ENCODE measurements around the gene TSPAN18. TPM values are rescaled to one million over a fixed set of nuclear protein-coding genes. Genes with fewer than 3 reads are reported as not detected.

TSPAN18 gene
- total RNA-seq, 2 experiments from 2014 or later = 7.3 to 8.4 TPM

DNA sequence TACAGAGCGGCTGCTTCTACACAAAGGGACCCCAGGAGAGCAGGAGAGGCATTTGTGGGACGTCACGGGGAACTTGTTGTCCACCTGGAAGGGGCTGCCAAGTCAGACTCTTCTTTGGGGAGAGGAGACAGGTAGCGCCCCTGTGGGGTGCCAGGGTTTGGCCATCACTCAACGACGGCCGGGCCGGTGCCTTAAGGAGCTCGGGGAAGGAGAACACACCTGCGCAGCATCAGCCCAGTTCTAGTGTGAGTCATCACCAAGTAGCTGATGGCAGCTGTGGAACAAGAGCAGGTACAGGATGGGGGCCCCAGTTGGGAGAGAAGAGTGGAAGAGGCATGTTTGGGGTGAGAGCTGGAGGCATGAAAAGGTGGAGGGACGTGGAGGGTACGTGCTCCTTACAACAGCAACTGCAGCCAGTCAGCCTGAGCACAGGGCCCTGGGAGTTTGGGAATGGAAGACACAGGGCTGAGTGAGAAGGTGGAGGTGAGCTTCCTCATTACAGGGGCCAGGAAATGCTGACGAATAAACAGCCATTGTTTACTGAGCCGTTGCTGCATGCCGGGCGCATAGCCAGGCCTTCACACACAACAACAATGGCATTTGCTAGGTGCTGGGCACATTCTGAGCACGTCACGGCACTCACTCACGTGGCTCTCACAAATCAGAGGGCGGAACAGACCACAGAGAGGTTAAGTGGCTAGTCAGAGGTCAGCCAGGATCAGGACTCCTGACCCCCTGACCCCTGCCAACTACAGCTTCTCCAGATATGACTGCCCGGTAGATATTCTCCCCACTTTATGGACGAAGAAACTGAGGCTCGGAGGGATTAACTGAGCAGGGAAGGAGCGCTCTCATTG is 253.0 kb downstream of the TSPAN18 start:
- H3K27ac Mint-ChIP-seq = no peak overlapping the region
- intact Hi-C loops (cut with micrococcal nuclease) = loop anchor here (5.0 kb wide), 1 partner anchor 42 kb away; no protein-coding TSS in a partner anchor
- no peaks in the 10 kb centered on the region for H3K36me3 Mint-ChIP-seq (ENCODE audit: low read depth)
- CTCF ChIA-PET = interaction anchor here (1.6 to 5.1 kb wide), 2 partner anchors 44 to 124 kb away, joined by 10 to 29 read pairs; no protein-coding TSS in a partner anchor
- H3K9me3 Mint-ChIP-seq = no peaks in the 10 kb centered on the region
- H3K4me1 Mint-ChIP-seq (ENCODE audit: low read depth) = peaks cover 9% of the 10 kb centered on the region
- no peak for DNase-seq
- H3K27me3 Mint-ChIP-seq (ENCODE audit: low read depth) = no peaks in the 10 kb centered on the region
- no peak overlapping the region for H3K4me3 Mint-ChIP-seq

DNA sequence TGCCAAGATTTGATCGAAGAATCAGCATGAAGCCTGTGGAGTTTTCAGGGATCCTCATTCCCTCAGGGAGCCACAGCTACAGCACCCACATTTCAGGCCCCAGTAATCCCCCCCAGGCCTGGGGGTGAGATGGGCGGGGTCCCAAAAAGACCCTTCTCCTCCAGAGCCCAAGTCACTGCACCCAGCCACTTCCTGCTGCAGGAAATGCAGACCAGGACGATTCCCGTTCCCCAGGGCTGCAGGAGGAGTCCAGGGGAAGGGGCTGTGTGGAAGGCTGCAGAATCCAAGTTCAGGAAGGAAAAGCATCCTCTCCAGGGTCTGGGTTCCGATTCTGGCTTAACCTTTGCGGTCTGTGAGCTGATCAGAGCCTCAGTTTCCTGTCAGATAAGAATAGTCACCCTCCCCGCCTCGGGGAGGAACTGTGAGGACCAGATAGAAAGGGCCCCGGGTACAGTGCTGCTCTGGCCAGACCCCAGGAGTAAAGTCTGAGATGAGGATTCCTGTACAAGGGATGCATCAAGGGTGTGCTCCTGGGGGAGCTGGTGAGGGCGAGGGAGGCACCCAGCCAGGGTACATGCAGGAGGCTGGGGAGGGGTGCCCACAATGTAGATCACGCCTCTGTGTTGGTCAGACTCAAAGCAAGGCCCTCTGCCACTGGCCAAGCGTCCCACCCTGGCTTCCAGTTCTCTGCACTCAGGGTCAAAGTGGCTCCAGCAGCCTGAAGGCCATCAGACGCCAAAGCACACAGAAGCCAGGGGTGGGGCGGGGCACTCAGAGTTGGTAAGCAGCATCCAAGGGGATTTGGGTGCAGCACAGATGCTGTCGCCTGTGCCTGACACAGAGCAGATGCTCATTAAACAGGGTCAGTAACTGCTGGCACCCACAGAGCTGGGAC is 254.0 kb downstream of the TSPAN18 start:
- DNase-seq = no peak
- no peak overlapping the region for H3K27ac Mint-ChIP-seq
- H3K4me1 Mint-ChIP-seq (ENCODE audit: low read depth) = peaks cover 9% of the 10 kb centered on the region
- no peaks in the 10 kb centered on the region for H3K36me3 Mint-ChIP-seq (ENCODE audit: low read depth)
- H3K27me3 Mint-ChIP-seq (ENCODE audit: low read depth) = no peaks in the 10 kb centered on the region
- CTCF ChIA-PET = interaction anchor here (1.2 to 5.1 kb wide), 3 partner anchors 45 to 123 kb away, joined by 3 to 29 read pairs (median 10); no protein-coding TSS in a partner anchor
- H3K9me3 Mint-ChIP-seq = no peaks in the 10 kb centered on the region
- H3K4me3 Mint-ChIP-seq = no peak overlapping the region
- intact Hi-C loops (cut with micrococcal nuclease) = no loop called here

Other genes starting within 250 kb of the TSPAN18 start
- 100 to 1,000 TPM; 140 to 141 TPM for gene CD82, start 161.3 kb upstream of the TSPAN18 start, total RNA-seq
- gene TP53I11, start 223.9 kb downstream of the TSPAN18 start, total RNA-seq = 10 to 100 TPM; 10.3 to 14.0 TPM

All from activated naive CD4-positive, alpha-beta T cell treated with anti-CD3 and anti-CD28 coated beads for 36 hours (primary cell).